KOPT-K1 (cell line): ENCODE measurements around the gene ACP4.
"Not testable (repeated sequence)": the region's sequence is repeated elsewhere in the genome, so short reads cannot be mapped to it uniquely, and the experiment has no call there.

Experiments
- H3K27ac ChIP-seq: fragments of 200-600 bp; sonication (generic); 2 replicates; pipeline ENCODE4 v1.5.1; 2016; ENCODE audit warnings: antibody characterized with exemption, mild to moderate bottlenecking, low read depth, low read length; ENCODE audit not compliant: poor library complexity, severe bottlenecking
- H3K36me3 ChIP-seq: fragments of 200-600 bp; sonication (generic); 2 replicates; pipeline ENCODE4 v1.5.1; 2017; ENCODE audit warnings: antibody characterized with exemption, mild to moderate bottlenecking, low read length, moderate library complexity; ENCODE audit not compliant: insufficient read depth
- H3K9me3 ChIP-seq: fragments of 200-600 bp; sonication (generic); 2 replicates; pipeline ENCODE4 v1.5.1; 2017; ENCODE audit warnings: antibody characterized with exemption, low read length, mild to moderate bottlenecking; ENCODE audit not compliant: insufficient read depth, poor library complexity, severe bottlenecking

Gene ACP4

GRCh38 chr19:50790396-50790795, at the start of gene ACP4:
ACP4 (plus strand) TSS chr19:50790415; CDS start chr19:50790415, 0 bp downstream.
- Histone ChIP-seq H3K27ac (no peak within 1 kb of the TSS), H3K9me3 (no peaks in the 10 kb centered on the region), H3K36me3 (peaks cover 4% of the 10 kb centered on the region; the same call in 1 of the 2 replicates)

DNA sequence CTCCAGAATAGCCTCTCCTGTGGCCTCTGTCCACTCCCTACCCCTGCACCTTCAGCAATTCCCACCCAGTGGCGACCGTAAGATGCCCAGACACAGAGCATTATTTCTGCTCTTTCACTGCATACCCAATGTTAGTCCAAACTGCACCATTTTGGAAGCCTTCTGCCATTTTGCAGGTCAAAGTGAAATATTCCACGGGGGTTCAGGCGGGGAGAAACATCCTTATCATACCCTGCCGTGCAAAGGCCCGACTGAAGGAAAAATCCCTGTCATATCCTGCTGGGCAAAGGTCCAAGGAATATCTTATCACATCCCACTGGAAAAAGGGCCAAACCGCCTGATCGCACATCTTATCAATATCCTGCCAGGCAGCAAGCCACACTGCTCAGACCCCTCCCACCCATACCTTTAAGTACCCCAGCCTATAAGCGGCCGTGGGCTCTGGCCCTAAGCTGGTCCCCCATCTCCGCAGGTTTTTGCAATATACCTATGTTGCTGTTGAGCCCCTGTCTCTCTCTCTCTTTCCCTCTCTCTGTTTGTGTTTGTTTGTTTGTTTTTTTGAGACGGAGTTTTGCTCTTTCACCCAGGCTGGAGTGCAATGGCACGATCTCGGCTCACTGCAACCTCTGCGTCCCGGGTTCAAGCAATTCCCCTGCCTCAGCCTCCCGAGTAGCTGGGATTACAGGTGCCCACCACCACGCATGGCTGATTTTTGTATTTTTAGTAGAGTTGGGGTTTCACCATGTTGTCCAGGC, 48.9 kb upstream of the ACP4 start:
- no peaks in the 10 kb centered on the region for H3K9me3 ChIP-seq
- H3K27ac ChIP-seq: no peak overlapping the region
- H3K36me3 ChIP-seq: no peaks in the 10 kb centered on the region

DNA sequence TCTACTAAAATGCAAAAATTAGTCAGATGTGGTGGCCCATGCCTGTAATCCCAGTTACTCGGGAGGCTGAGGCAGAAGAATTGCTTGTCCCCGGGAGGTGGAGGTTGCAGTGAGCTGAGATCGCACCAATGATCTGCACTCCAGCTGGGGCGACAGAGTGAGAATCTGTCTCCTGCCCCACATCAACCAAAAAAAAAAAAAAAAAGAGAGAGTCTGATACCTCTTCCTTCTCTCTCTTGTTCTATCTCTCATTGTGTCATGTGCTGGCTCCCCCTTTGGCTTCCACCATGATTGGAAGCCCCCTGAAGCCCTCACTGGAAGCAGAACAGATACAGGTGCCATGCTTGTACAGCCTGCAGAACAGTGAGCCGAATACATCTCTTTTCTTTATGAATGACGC, 46.7 kb upstream of the ACP4 start:
- Histone ChIP-seq H3K27ac (no peak overlapping the region), H3K9me3 (no peaks in the 10 kb centered on the region), H3K36me3 (no peaks in the 10 kb centered on the region)

- Histone ChIP-seq H3K36me3 (no peaks in the 10 kb centered on the region), H3K9me3 (no peaks in the 10 kb centered on the region), H3K27ac (no peak overlapping the region)
Measured at GRCh38 chr19:50745221-50745620, 45.0 kb upstream of the ACP4 start.

DNA sequence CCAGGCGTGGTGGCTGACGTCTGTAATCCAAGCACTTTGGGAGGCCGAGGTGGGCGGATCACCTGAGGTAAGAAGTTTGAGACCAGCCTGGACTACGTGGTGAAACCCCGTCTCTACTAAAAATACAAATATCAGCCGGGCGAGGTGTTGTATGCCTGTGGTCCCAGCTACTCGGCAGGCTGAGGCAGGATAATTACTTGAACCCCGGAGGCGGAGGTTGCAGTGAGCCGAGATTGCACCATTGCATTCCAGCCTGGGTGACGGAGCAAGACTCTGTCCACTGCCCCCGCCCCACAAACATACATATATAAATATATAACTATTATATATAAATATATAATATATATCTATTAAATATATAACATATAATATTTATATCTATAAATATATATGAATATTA, 43.1 kb upstream of the ACP4 start:
- not testable (repeated sequence) for H3K36me3 ChIP-seq, H3K27ac ChIP-seq, H3K9me3 ChIP-seq

GRCh38 chr19:50749490-50749889, 40.7 kb upstream of the ACP4 start:
- Histone ChIP-seq H3K9me3 (no peaks in the 10 kb centered on the region), H3K36me3 (no peaks in the 10 kb centered on the region), H3K27ac (no peak overlapping the region)

GRCh38 chr19:50750010-50750409, 40.2 kb upstream of the ACP4 start:
- Histone ChIP-seq H3K27ac (no peak overlapping the region), H3K9me3 (no peaks in the 10 kb centered on the region), H3K36me3 (no peaks in the 10 kb centered on the region)

GRCh38 chr19:50753879-50754278, 36.3 kb upstream of the ACP4 start:
- Histone ChIP-seq H3K36me3 (no peaks in the 10 kb centered on the region), H3K27ac (no peak overlapping the region), H3K9me3 (no peaks in the 10 kb centered on the region)

DNA sequence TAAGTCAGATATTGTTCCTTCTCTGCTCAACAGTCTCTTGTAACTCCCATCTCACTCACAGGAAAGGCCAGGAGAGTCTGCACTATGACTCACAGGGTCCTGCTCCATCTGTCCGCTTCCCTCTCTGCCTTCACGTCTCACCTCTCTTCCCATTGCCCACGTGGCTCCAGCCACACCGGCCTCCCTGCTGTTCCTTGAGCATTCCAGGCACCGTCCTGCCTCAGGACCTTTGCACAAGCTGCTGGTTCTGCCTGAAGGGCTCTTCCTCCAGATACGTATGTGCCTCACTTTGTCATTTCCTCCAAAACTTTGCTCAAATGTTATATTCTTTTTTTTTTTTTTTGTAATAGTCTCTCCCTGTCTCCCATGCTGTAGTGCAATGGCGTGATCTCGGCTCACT, 34.0 kb upstream of the ACP4 start:
- H3K27ac ChIP-seq, H3K9me3 ChIP-seq, H3K36me3 ChIP-seq: not testable (repeated sequence)

GRCh38 chr19:50757624-50758023, 32.6 kb upstream of the ACP4 start:
- not testable (repeated sequence) for H3K27ac ChIP-seq, H3K9me3 ChIP-seq, H3K36me3 ChIP-seq

- H3K36me3 ChIP-seq: not testable (repeated sequence)
Measured at GRCh38 chr19:50759076-50759475, 31.1 kb upstream of the ACP4 start.

GRCh38 chr19:50759886-50760285, 30.3 kb upstream of the ACP4 start:
- Histone ChIP-seq H3K36me3 (no peaks in the 10 kb centered on the region), H3K27ac (no peak overlapping the region), H3K9me3 (no peaks in the 10 kb centered on the region)

More at GRCh38 chr19:50759076-50759475, 31.1 kb upstream of the ACP4 start:
- not testable (repeated sequence) for H3K9me3 ChIP-seq, H3K27ac ChIP-seq

- not testable (repeated sequence) for H3K9me3 ChIP-seq, H3K27ac ChIP-seq, H3K36me3 ChIP-seq
Measured at GRCh38 chr19:50761501-50761900, 28.7 kb upstream of the ACP4 start.

- not testable (repeated sequence) for H3K9me3 ChIP-seq, H3K27ac ChIP-seq, H3K36me3 ChIP-seq
Measured at GRCh38 chr19:50763521-50763920, 26.7 kb upstream of the ACP4 start.

GRCh38 chr19:50764409-50764808, 25.8 kb upstream of the ACP4 start:
- Histone ChIP-seq H3K9me3 (no peaks in the 10 kb centered on the region), H3K27ac (no peak overlapping the region), H3K36me3 (no peaks in the 10 kb centered on the region)

- H3K36me3 ChIP-seq, H3K9me3 ChIP-seq, H3K27ac ChIP-seq: not testable (repeated sequence)
Measured at GRCh38 chr19:50766746-50767145, 23.5 kb upstream of the ACP4 start.
